GM23248 (cell line): Measurements from ENCODE around the gene B4GALT3.

Source experiments
- EZH2 ChIP-seq: fragments of 200-600 bp; sonication (generic); IDR thresholded peaks from 2 replicates; pipeline ENCODE4 v1.6.1; 2018; ENCODE audit warnings: antibody characterized with exemption, mild to moderate bottlenecking; ENCODE audit not compliant: insufficient read depth, poor library complexity, severe bottlenecking
- EZH2phosphoT487 ChIP-seq: fragments of 200-600 bp; sonication (generic); IDR thresholded peaks from 2 replicates; pipeline ENCODE4 v1.6.1; 2018; ENCODE audit warnings: antibody characterized with exemption, moderate library complexity, mild to moderate bottlenecking, low read depth; ENCODE audit not compliant: insufficient read depth

GRCh38 chr1:161133220-161133740, 44.0 kb downstream of the B4GALT3 start:
- TF ChIP-seq EZH2: no peak
- TF ChIP-seq EZH2phosphoT487: no peak
